OCI-LY1 (cell line): ENCODE data around the gene PAM.

ENCODE experiments used
- H2AFZ ChIP-seq: fragments of 200-600 bp; sonication (generic), shearing (Covaris generic); 2 replicates; pipeline ENCODE4 v1.6.0; 2014; ENCODE audit warnings: antibody characterized with exemption, mild to moderate bottlenecking, low read length
- H3F3A ChIP-seq: fragments of 200-600 bp; sonication (generic), shearing (Covaris generic); 2 replicates; pipeline ENCODE4 v1.6.0; 2014; ENCODE audit warnings: mild to moderate bottlenecking, antibody characterized with exemption, low read length, moderate library complexity; ENCODE audit not compliant: insufficient read depth
- H3K27ac ChIP-seq: fragments of 200-600 bp; sonication (generic); 2 replicates; pipeline ENCODE4 v1.5.1; 2014; ENCODE audit warnings: low read length, mixed run types, mild to moderate bottlenecking, low read depth; ENCODE audit not compliant: poor library complexity, severe bottlenecking
- H3K27me3 ChIP-seq: fragments of 200-600 bp; sonication (generic); 2 replicates; pipeline ENCODE4 v1.6.0; 2014; ENCODE audit warnings: antibody characterized with exemption, mild to moderate bottlenecking, low read length, moderate library complexity; ENCODE audit not compliant: insufficient read depth
- H3K36me3 ChIP-seq: fragments of 200-600 bp; sonication (generic); 2 replicates; pipeline ENCODE4 v1.6.1; 2014; ENCODE audit warnings: mild to moderate bottlenecking, antibody characterized with exemption, low read length, moderate library complexity, mixed read lengths; ENCODE audit not compliant: insufficient read depth
- H3K4me1 ChIP-seq: fragments of 200-600 bp; sonication (generic); 2 replicates; pipeline ENCODE4 v1.5.1; 2014; ENCODE audit warnings: mild to moderate bottlenecking, low read length, moderate library complexity; ENCODE audit not compliant: insufficient read depth, severe bottlenecking
- H3K4me2 ChIP-seq: fragments of 200-600 bp; sonication (generic), shearing (Covaris generic); 2 replicates; pipeline ENCODE4 v1.6.1; 2014; ENCODE audit warnings: low read length
- H3K4me3 ChIP-seq: fragments of 200-600 bp; sonication (generic); 2 replicates; pipeline ENCODE4 v1.5.1; 2014; ENCODE audit warnings: low read length, low read depth, mild to moderate bottlenecking, mixed read lengths; ENCODE audit not compliant: poor library complexity, severe bottlenecking
- H3K79me2 ChIP-seq: fragments of 200-600 bp; shearing (Covaris generic); 2 replicates; pipeline ENCODE4 v1.6.1; 2016; ENCODE audit warnings: mixed run types, low read length, mixed read lengths; ENCODE audit not compliant: insufficient read depth
- H3K9ac ChIP-seq: fragments of 200-600 bp; sonication (generic), shearing (Covaris generic); 2 replicates; pipeline ENCODE4 v1.6.1; 2014; ENCODE audit warnings: mild to moderate bottlenecking, low read length, mixed read lengths
- H3K9me2 ChIP-seq: fragments of 200-600 bp; sonication (generic), shearing (Covaris generic); 2 replicates; pipeline ENCODE4 v1.6.1; 2014; ENCODE audit warnings: low read depth, mild to moderate bottlenecking, low read length, mixed read lengths
- H3K9me3 ChIP-seq: fragments of 200-600 bp; shearing (Covaris generic); 2 replicates; pipeline ENCODE4 v1.6.1; 2014; ENCODE audit warnings: low read length, mixed read lengths
- H4K20me1 ChIP-seq: fragments of 200-600 bp; sonication (generic), shearing (Covaris generic); 2 replicates; pipeline ENCODE4 v1.6.0; 2016; ENCODE audit warnings: mild to moderate bottlenecking, low read length; ENCODE audit not compliant: insufficient read depth
- CTCF ChIP-seq: fragments of 200-600 bp; sonication (generic), shearing (Covaris generic); IDR thresholded peaks from 2 replicates; pipeline ENCODE4 v1.5.1; 2017; ENCODE audit warnings: mild to moderate bottlenecking, antibody characterized with exemption, low read length, moderate library complexity, mixed read lengths
- EZH2 ChIP-seq: fragments of 200-600 bp; sonication (generic), shearing (Covaris generic); IDR thresholded peaks from 2 replicates; pipeline ENCODE4 v1.8.0; 2017; ENCODE audit warnings: borderline replicate concordance, mixed run types, mild to moderate bottlenecking, antibody characterized with exemption, low read length, moderate library complexity, mixed read lengths

The PAM gene

GRCh38 chr5:102826629-102827028 is 71.5 kb downstream of the PAM start:
- Histone ChIP-seq H3K27me3 (no peaks in the 10 kb centered on the region), H3K4me2 (no peak overlapping the region), H3K4me3 (no peak overlapping the region), H2AFZ (no peak overlapping the region), H3K27ac (no peak overlapping the region), H3K9me3 (no peaks in the 10 kb centered on the region), H3K4me1 (no peaks in the 10 kb centered on the region), H4K20me1 (no peaks in the 10 kb centered on the region), H3K9me2 (no peaks in the 10 kb centered on the region), H3F3A (no peaks in the 10 kb centered on the region), H3K9ac (no peak overlapping the region), H3K79me2 (no peaks in the 10 kb centered on the region), H3K36me3 (no peaks in the 10 kb centered on the region)
- TF ChIP-seq EZH2 (no peak), CTCF (no peak)

DNA sequence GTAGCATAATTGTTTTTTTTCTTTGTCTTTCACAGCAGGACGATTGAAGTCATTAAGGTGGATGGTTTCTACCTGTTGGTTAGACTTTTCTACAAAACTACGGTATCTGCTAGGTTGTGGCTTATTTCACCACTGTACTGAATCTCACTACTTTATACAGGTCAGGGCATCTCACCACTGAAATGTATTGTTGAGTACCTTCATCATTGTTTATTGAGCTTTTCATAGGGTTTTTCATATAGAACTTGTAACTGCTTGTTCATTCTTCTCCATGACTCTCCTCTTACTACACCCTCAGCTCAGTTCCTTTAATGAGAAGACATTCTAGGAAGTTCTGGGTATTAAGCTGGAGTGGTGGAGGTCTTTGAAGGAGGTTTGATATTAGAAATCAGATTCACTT is 75.1 kb downstream of the PAM start:
- Histone ChIP-seq H3K27me3 (no peaks in the 10 kb centered on the region), H3F3A (no peaks in the 10 kb centered on the region), H4K20me1 (no peaks in the 10 kb centered on the region; the same call in 1 of the 2 replicates), H3K4me3 (no peak overlapping the region), H3K36me3 (no peaks in the 10 kb centered on the region), H2AFZ (no peak overlapping the region), H3K9me2 (no peaks in the 10 kb centered on the region), H3K79me2 (no peaks in the 10 kb centered on the region), H3K4me2 (no peak overlapping the region), H3K27ac (no peak overlapping the region), H3K9ac (no peak overlapping the region), H3K9me3 (no peaks in the 10 kb centered on the region), H3K4me1 (no peaks in the 10 kb centered on the region)
- TF ChIP-seq CTCF: no peak
- no peak for TF ChIP-seq EZH2

DNA sequence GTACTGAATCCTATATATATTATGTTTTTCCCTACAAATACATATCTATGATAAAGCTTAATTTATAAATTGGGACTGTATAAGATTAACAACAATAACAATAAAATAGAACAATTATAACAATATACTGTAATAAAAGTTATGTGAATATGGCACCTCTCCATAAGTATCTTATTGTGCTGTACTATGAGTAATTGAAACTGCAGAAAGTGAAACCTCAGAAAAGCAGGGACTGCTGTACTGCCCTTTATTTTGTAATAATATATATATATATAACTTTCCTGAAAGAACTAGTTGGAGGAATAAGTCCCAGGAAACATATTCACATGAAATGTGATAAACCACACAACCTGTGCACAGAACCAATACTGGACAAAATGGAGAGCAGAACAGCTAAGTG is 77.3 kb downstream of the PAM start:
- Histone ChIP-seq H2AFZ (no peak overlapping the region), H3K4me2 (no peak overlapping the region), H3K79me2 (no peaks in the 10 kb centered on the region), H3K4me3 (no peak overlapping the region), H3F3A (no peaks in the 10 kb centered on the region), H4K20me1 (no peaks in the 10 kb centered on the region; the same call in 1 of the 2 replicates), H3K9me2 (no peaks in the 10 kb centered on the region), H3K4me1 (no peaks in the 10 kb centered on the region), H3K27ac (no peak overlapping the region), H3K27me3 (no peaks in the 10 kb centered on the region), H3K9ac (no peak overlapping the region), H3K36me3 (no peaks in the 10 kb centered on the region), H3K9me3 (no peaks in the 10 kb centered on the region)
- no peak for TF ChIP-seq EZH2
- no peak for TF ChIP-seq CTCF
